GM23338 (cell line): ENCODE results near the gene SLC25A3. TPM values are rescaled to one million over a fixed set of nuclear protein-coding genes. Genes with fewer than 3 reads are reported as not detected.

Source experiments
- ATAC-seq: fragments of 200-7000 bp; cut with Tn5 transposase; 3 replicates; pipeline ENCODE4 v1.9.1; 2020
- DNase-seq: peaks from one replicate; pipeline ENCODE4 v3.0.0-alpha.2; 2015; ENCODE audit warnings: low spot score
- H2AFZ ChIP-seq: fragments of 200-600 bp; sonication (generic); 2 replicates; pipeline ENCODE4 v1.8.0; 2016; ENCODE audit warnings: antibody characterized with exemption, mild to moderate bottlenecking, moderate library complexity
- H3F3A ChIP-seq: fragments of 200-600 bp; sonication (generic); replicated peaks from 2 replicates; pipeline ENCODE4 v1.8.0; 2017; ENCODE audit warnings: antibody characterized with exemption, mixed run types, low read depth
- H3K27ac ChIP-seq: fragments of 200-600 bp; sonication (generic); 2 replicates; pipeline ENCODE4 v1.6.1; 2016; ENCODE audit warnings: low read depth
- H3K27me3 ChIP-seq: fragments of 200-600 bp; sonication (generic); 2 replicates; pipeline ENCODE4 v1.8.0; 2016; ENCODE audit warnings: mild to moderate bottlenecking, mixed run types, moderate library complexity; ENCODE audit not compliant: insufficient read depth
- H3K36me3 ChIP-seq: fragments of 200-600 bp; sonication (generic); 2 replicates; pipeline ENCODE4 v1.8.0; 2016; ENCODE audit warnings: mild to moderate bottlenecking; ENCODE audit not compliant: insufficient read depth
- H3K4me1 ChIP-seq: fragments of 200-600 bp; sonication (generic); 2 replicates; pipeline ENCODE4 v1.8.0; 2016; ENCODE audit warnings: mild to moderate bottlenecking, moderate library complexity; ENCODE audit not compliant: insufficient read depth
- H3K4me2 ChIP-seq: fragments of 200-600 bp; sonication (generic); 2 replicates; pipeline ENCODE4 v1.7.1; 2017; ENCODE audit warnings: mixed run types
- H3K4me3 ChIP-seq: fragments of 200-600 bp; sonication (generic); 2 replicates; pipeline ENCODE4 v1.6.1; 2016; ENCODE audit warnings: mixed run types
- H3K79me2 ChIP-seq: fragments of 200-600 bp; sonication (generic); replicated peaks from 2 replicates; pipeline ENCODE4 v1.8.0; 2017; ENCODE audit warnings: mild to moderate bottlenecking; ENCODE audit not compliant: insufficient read depth
- H3K9me2 ChIP-seq: fragments of 200-600 bp; sonication (generic); 2 replicates; pipeline ENCODE4 v1.8.0; 2017; ENCODE audit not compliant: insufficient read depth
- H4K20me1 ChIP-seq: fragments of 200-600 bp; sonication (generic); replicated peaks from 2 replicates; pipeline ENCODE4 v1.8.0; 2017; ENCODE audit warnings: mild to moderate bottlenecking; ENCODE audit not compliant: insufficient read depth
- H3K27ac Mint-ChIP-seq: 2 replicates; pipeline ENCODE4 v1.8.0; 2020; ENCODE audit warnings: inconsistent platforms, mild to moderate bottlenecking, moderate library complexity, mixed read lengths
- H3K27me3 Mint-ChIP-seq: 3 replicates; pipeline ENCODE4 v1.8.0; 2022; ENCODE audit warnings: low read depth, mild to moderate bottlenecking, moderate library complexity, mixed read lengths, inconsistent platforms; ENCODE audit not compliant: insufficient read depth, poor library complexity
- H3K36me3 Mint-ChIP-seq: 3 replicates; pipeline ENCODE4 v1.8.0; 2021; ENCODE audit warnings: low read depth, mild to moderate bottlenecking, inconsistent platforms, moderate library complexity, mixed read lengths
- H3K4me1 Mint-ChIP-seq: 3 replicates; pipeline ENCODE4 v1.8.0; 2020; ENCODE audit warnings: mild to moderate bottlenecking, inconsistent platforms, mixed read lengths
- H3K4me3 Mint-ChIP-seq: 3 replicates; pipeline ENCODE4 v1.8.0; 2021; ENCODE audit warnings: moderate library complexity, mild to moderate bottlenecking, inconsistent platforms, mixed read lengths
- H3K9me3 Mint-ChIP-seq: 3 replicates; pipeline ENCODE4 v1.8.0; 2020; ENCODE audit warnings: moderate library complexity, mild to moderate bottlenecking, inconsistent platforms, mixed read lengths
- CREB1 ChIP-seq: fragments of 250-450 bp; sonication (Bioruptor Pico); IDR thresholded peaks from 2 replicates; pipeline ENCODE4 v1.5.0; 2020; ENCODE audit warnings: low read depth, mild to moderate bottlenecking, moderate library complexity
- EZH2 ChIP-seq: fragments of 200-600 bp; sonication (generic); IDR thresholded peaks from one replicate; pipeline ENCODE4 v1.8.0; 2017; ENCODE audit warnings: antibody characterized with exemption, mild to moderate bottlenecking, low read depth; ENCODE audit not compliant: unreplicated experiment
- POLR2AphosphoS5 ChIP-seq: IDR thresholded peaks from 2 replicates; pipeline ENCODE4 v1.6.1; 2016; ENCODE audit warnings: antibody characterized with exemption, low read depth
- STAT1 ChIP-seq: IDR thresholded peaks from one replicate; pipeline ENCODE4 v1.6.1; 2016; ENCODE audit warnings: antibody characterized with exemption; ENCODE audit not compliant: unreplicated experiment
- ZNF331 ChIP-seq: fragments of 250-450 bp; sonication (Bioruptor Pico); IDR thresholded peaks from 2 replicates; pipeline ENCODE4 v1.5.0; 2020; ENCODE audit warnings: low read depth, mild to moderate bottlenecking, moderate library complexity
- polyA plus RNA-seq: library from polyadenylated mRNA; unstranded; fragments of >200 nt; fragmentation: Nextera tagmentation; extraction: Ambion mirVana; gene quantifications from 2 replicates; pipeline ENCODE4 v1.2.1, GENCODE V29; 2016
- total RNA-seq: library from RNA; depleted of rRNA; stranded (reverse); fragments of >200 nt; shearing (Covaris generic); gene quantifications from 2 replicates; pipeline ENCODE4 v1.2.3, GENCODE V29; 2014
- TF ChIP-seq, protein P1 (sequence below): IDR thresholded peaks from one replicate; pipeline ENCODE4 v1.6.1; 2018; ENCODE audit warnings: antibody characterized with exemption; ENCODE audit not compliant: unreplicated experiment
- TF ChIP-seq, protein P2 (sequence below): IDR thresholded peaks from 2 replicates; pipeline ENCODE4 v1.6.1; 2016; ENCODE audit warnings: antibody characterized with exemption
- TF ChIP-seq, protein P3 (sequence below), 2 experiments: fragments of 200-600 bp in 1 of 2; sonication (generic) in 1 of 2; conservative IDR thresholded peaks; 2 replicates each; pipeline versions ENCODE4 v1.5.1 to v1.6.1; 2016 to 2017; ENCODE audit warnings: antibody characterized with exemption in 2 of 2, low read depth in 2 of 2, mild to moderate bottlenecking in 2 of 2, moderate library complexity in 1 of 2

SLC25A3 gene
- total and polyA plus RNA-seq, 2 experiments from 2014 or later, result 676 to 703 TPM

DNA sequence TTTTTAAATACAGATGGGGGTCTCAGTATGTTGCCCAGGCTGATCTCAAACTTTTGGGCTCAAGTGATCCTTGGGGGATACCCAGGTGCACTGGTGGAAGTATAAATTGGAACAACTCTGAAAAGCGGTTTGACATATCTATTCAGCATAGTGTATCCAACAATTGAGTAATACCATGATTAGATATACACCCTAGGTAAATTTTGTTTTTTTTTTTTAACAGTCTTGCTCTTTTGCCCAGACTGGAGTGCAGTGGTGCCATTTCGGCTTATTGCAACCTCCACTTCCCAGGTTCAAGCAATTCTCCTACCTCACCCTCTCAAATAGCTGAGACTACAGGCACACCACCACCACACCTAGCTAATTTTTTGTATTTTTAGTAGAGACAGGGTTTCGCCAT, 31.6 kb upstream of the SLC25A3 start (continued):
- no peak for TF ChIP-seq EZH2
- TF ChIP-seq, protein P1, sequence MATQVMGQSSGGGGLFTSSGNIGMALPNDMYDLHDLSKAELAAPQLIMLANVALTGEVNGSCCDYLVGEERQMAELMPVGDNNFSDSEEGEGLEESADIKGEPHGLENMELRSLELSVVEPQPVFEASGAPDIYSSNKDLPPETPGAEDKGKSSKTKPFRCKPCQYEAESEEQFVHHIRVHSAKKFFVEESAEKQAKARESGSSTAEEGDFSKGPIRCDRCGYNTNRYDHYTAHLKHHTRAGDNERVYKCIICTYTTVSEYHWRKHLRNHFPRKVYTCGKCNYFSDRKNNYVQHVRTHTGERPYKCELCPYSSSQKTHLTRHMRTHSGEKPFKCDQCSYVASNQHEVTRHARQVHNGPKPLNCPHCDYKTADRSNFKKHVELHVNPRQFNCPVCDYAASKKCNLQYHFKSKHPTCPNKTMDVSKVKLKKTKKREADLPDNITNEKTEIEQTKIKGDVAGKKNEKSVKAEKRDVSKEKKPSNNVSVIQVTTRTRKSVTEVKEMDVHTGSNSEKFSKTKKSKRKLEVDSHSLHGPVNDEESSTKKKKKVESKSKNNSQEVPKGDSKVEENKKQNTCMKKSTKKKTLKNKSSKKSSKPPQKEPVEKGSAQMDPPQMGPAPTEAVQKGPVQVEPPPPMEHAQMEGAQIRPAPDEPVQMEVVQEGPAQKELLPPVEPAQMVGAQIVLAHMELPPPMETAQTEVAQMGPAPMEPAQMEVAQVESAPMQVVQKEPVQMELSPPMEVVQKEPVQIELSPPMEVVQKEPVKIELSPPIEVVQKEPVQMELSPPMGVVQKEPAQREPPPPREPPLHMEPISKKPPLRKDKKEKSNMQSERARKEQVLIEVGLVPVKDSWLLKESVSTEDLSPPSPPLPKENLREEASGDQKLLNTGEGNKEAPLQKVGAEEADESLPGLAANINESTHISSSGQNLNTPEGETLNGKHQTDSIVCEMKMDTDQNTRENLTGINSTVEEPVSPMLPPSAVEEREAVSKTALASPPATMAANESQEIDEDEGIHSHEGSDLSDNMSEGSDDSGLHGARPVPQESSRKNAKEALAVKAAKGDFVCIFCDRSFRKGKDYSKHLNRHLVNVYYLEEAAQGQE, result no peak
- TF ChIP-seq STAT1, result no peak
- no peak for TF ChIP-seq POLR2AphosphoS5
- TF ChIP-seq ZNF331 (CRISPR knock-in tag), result no peak
- no peak for TF ChIP-seq CREB1 (CRISPR knock-in tag)

DNA sequence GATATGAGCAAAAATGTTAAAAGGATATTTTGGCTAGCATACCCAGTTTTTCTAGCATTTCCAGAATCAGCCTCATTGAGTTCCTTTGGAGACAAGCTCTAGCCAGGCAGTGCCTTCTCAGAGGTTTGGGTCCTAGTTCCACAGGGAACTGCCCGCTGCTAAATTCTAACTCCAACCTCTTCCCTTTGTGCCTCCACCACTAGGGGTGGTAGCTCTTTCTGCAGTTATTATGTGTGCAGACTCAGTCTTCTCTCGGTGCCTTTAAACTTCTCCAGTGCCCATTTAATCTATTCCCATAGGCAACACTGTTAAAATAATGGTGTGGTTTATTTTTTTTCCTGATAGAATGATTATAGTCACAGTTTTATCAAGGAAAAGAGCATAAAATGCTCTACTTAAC, 21.5 kb upstream of the SLC25A3 start:
- no peaks in the 10 kb centered on the region; the same call in 2 of the 3 replicates for H3K9me3 Mint-ChIP-seq
- H3K4me3 ChIP-seq, result no peak overlapping the region
- peaks cover 2% of the 10 kb centered on the region for H3K27me3 Mint-ChIP-seq
- H3F3A ChIP-seq, result no peaks in the 10 kb centered on the region
- H3K36me3 Mint-ChIP-seq, result no peaks in the 10 kb centered on the region
- no peaks in the 10 kb centered on the region; the same call in 2 of the 3 replicates for H3K4me1 Mint-ChIP-seq
- H3K9me2 ChIP-seq, result no peaks in the 10 kb centered on the region
- H3K4me1 ChIP-seq, result no peaks in the 10 kb centered on the region
- H3K27me3 ChIP-seq, result no peaks in the 10 kb centered on the region
- H2AFZ ChIP-seq, result no peak overlapping the region
- H3K79me2 ChIP-seq, result no peaks in the 10 kb centered on the region
- DNase-seq, result peak; percentile 67
- TF ChIP-seq, protein P2, sequence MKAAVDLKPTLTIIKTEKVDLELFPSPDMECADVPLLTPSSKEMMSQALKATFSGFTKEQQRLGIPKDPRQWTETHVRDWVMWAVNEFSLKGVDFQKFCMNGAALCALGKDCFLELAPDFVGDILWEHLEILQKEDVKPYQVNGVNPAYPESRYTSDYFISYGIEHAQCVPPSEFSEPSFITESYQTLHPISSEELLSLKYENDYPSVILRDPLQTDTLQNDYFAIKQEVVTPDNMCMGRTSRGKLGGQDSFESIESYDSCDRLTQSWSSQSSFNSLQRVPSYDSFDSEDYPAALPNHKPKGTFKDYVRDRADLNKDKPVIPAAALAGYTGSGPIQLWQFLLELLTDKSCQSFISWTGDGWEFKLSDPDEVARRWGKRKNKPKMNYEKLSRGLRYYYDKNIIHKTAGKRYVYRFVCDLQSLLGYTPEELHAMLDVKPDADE, result no peak
- TF ChIP-seq, protein P3, sequence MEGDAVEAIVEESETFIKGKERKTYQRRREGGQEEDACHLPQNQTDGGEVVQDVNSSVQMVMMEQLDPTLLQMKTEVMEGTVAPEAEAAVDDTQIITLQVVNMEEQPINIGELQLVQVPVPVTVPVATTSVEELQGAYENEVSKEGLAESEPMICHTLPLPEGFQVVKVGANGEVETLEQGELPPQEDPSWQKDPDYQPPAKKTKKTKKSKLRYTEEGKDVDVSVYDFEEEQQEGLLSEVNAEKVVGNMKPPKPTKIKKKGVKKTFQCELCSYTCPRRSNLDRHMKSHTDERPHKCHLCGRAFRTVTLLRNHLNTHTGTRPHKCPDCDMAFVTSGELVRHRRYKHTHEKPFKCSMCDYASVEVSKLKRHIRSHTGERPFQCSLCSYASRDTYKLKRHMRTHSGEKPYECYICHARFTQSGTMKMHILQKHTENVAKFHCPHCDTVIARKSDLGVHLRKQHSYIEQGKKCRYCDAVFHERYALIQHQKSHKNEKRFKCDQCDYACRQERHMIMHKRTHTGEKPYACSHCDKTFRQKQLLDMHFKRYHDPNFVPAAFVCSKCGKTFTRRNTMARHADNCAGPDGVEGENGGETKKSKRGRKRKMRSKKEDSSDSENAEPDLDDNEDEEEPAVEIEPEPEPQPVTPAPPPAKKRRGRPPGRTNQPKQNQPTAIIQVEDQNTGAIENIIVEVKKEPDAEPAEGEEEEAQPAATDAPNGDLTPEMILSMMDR (conservative IDR thresholded peaks at IDR 0.05; ENCODE audit: low read depth in 2 of 2), result peak; percentile 56 to 63
- TF ChIP-seq ZNF331 (CRISPR knock-in tag), result no peak
- no peaks in the 10 kb centered on the region for H4K20me1 ChIP-seq
- H3K27ac ChIP-seq, result no peak overlapping the region
- peak; percentile 96 for ATAC-seq
- H3K4me2 ChIP-seq, result no peak overlapping the region
- no peak overlapping the region for H3K4me3 Mint-ChIP-seq
- H3K27ac Mint-ChIP-seq, result no peak overlapping the region
- H3K36me3 ChIP-seq, result no peaks in the 10 kb centered on the region
